ENCODE data around the gene TRMT10A. TPM values are rescaled to one million over a fixed set of nuclear protein-coding genes. Genes with fewer than 3 reads are reported as not detected.

Gene TRMT10A
- total RNA-seq, 4 donors from 2014 or later, result 6.0 to 8.1 (median 6.8) TPM; not detected in 1

DNA sequence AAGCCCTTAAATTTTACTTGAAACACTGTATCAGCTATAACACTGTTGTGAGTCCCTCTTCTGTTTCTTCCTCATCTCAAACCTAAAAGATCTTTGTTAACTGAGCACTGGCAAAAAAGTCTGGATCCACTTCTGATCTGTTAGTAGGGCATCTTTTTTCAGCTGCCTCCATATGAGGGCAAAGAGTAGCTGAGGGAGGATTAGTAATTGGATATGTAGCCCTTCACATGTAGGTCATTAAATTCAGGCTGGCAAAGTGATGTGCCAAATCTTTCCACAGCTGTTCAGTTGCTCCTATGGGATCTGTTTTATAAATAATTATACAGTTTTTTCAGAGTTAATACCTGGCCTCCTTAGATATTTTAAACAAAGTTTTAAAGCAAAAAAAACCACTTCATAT is 1.1 kb upstream of the TRMT10A start:
- DNase-seq, result no peak
- Histone ChIP-seq H3K4me3 (no peak overlapping the region), H3K27ac (peak overlapping the region in 2 of 4 donors; percentile 92 to 95), H3K4me1 (peaks cover 0 to 14% (median 4%) of the 10 kb centered on the region in 4 donors), H3K27me3 (no peaks in the 10 kb centered on the region), H3K36me3 (no peaks in the 10 kb centered on the region), H3K9me3 (no peaks in the 10 kb centered on the region)
- in situ Hi-C loops (cut with MboI; ENCODE audit: low pct_ligation_motif_present in 1 of 4, low pct_unique_long_range_greater_than_20kb in 1 of 4, low sequenced_read_pairs in 3 of 4), result loop anchor here (5.0 to 25.0 kb wide), 6 partner anchors 240 to 390 kb away; partner anchors contain the start of genes LAMTOR3 (in 3 of the 4), DNAJB14 (in 2 of the 4) and H2AZ1 (in 1 of the 4)
- TF ChIP-seq POLR2AphosphoS5 (IDR thresholded peaks at IDR 0.05) (no peak), POLR2A (IDR thresholded peaks at IDR 0.05) (no peak), EP300 (IDR thresholded peaks at IDR 0.05; ENCODE audit: low read depth) (no peak)
- TF ChIP-seq, protein P1, sequence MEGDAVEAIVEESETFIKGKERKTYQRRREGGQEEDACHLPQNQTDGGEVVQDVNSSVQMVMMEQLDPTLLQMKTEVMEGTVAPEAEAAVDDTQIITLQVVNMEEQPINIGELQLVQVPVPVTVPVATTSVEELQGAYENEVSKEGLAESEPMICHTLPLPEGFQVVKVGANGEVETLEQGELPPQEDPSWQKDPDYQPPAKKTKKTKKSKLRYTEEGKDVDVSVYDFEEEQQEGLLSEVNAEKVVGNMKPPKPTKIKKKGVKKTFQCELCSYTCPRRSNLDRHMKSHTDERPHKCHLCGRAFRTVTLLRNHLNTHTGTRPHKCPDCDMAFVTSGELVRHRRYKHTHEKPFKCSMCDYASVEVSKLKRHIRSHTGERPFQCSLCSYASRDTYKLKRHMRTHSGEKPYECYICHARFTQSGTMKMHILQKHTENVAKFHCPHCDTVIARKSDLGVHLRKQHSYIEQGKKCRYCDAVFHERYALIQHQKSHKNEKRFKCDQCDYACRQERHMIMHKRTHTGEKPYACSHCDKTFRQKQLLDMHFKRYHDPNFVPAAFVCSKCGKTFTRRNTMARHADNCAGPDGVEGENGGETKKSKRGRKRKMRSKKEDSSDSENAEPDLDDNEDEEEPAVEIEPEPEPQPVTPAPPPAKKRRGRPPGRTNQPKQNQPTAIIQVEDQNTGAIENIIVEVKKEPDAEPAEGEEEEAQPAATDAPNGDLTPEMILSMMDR (IDR thresholded peaks at IDR 0.05), result no peak
- intact Hi-C loops (cut with DNase I; ENCODE audit: low total_unique reads), result loop anchor here (5.0 to 10.0 kb wide), 4 partner anchors 240 to 382 kb away; partner anchors contain the start of genes ADH1B, DNAJB14 and LAMTOR3

GRCh38 chr4:99552872-99553271 is 11.0 kb downstream of the TRMT10A start:
- in situ Hi-C loops (cut with MboI; ENCODE audit: low pct_ligation_motif_present in 1 of 4, low pct_unique_long_range_greater_than_20kb in 1 of 4, low sequenced_read_pairs in 3 of 4), result loop anchor here in 2 of 4 donors (25.0 kb wide), 1 partner anchor 334 kb away; the partner anchor contains the start of gene LAMTOR3 (in 2 of the 2)

GRCh38 chr4:99540277-99540939 is 23.4 kb downstream of the TRMT10A start:
- Histone ChIP-seq H3K36me3 (no peaks in the 10 kb centered on the region), H3K27ac (no peak overlapping the region), H3K4me1 (no peaks in the 10 kb centered on the region), H3K9me3 (peaks cover 0 to 3% of the 10 kb centered on the region in 2 donors), H3K4me3 (no peak overlapping the region), H3K27me3 (no peaks in the 10 kb centered on the region)
- no peak for DNase-seq
- TF ChIP-seq EP300 (IDR thresholded peaks at IDR 0.05; ENCODE audit: low read depth) (no peak), POLR2A (IDR thresholded peaks at IDR 0.05) (no peak), POLR2AphosphoS5 (IDR thresholded peaks at IDR 0.05) (no peak)
- TF ChIP-seq, protein P1 (IDR thresholded peaks at IDR 0.05), result no peak
- intact Hi-C loops (cut with DNase I; ENCODE audit: low total_unique reads), result no loop called here
- in situ Hi-C loops (cut with MboI; ENCODE audit: low pct_ligation_motif_present in 1 of 4, low pct_unique_long_range_greater_than_20kb in 1 of 4, low sequenced_read_pairs in 3 of 4), result no loop called here

More at GRCh38 chr4:99552872-99553271, 11.0 kb downstream of the TRMT10A start:
- no peaks in the 10 kb centered on the region for H3K4me1 ChIP-seq
- intact Hi-C loops (cut with DNase I; ENCODE audit: low total_unique reads), result no loop called here
- TF ChIP-seq POLR2A (IDR thresholded peaks at IDR 0.05) (no peak), POLR2AphosphoS5 (IDR thresholded peaks at IDR 0.05) (no peak), EP300 (IDR thresholded peaks at IDR 0.05; ENCODE audit: low read depth) (no peak)
- TF ChIP-seq, protein P1 (IDR thresholded peaks at IDR 0.05), result no peak
- DNase-seq, result no peak
- no peaks in the 10 kb centered on the region for H3K36me3 ChIP-seq
- H3K9me3 ChIP-seq, result no peaks in the 10 kb centered on the region
- H3K27ac ChIP-seq, result no peak overlapping the region
- H3K4me3 ChIP-seq, result no peak overlapping the region
- WGBS, 2 donors (ENCODE audit: low coverage in 1 of 2), result 94 to 100% methylated on average over 2 of the region's 2 CpGs
- H3K27me3 ChIP-seq, result no peaks in the 10 kb centered on the region

- TF ChIP-seq, protein P1 (IDR thresholded peaks at IDR 0.05), result no peak
- no peak for TF ChIP-seq POLR2A (IDR thresholded peaks at IDR 0.05)
- no peak for TF ChIP-seq POLR2AphosphoS5 (IDR thresholded peaks at IDR 0.05)
- TF ChIP-seq EP300 (IDR thresholded peaks at IDR 0.05; ENCODE audit: low read depth), result no peak
- intact Hi-C loops (cut with DNase I; ENCODE audit: low total_unique reads) (no loop called here), in situ Hi-C loops (cut with MboI; ENCODE audit: low pct_ligation_motif_present in 1 of 4, low pct_unique_long_range_greater_than_20kb in 1 of 4, low sequenced_read_pairs in 3 of 4) (no loop called here)
- 66 to 82% methylated on average over 3 to 4 of the region's 4 CpGs for WGBS, 2 donors (ENCODE audit: low coverage in 1 of 2)
- H3K4me3 ChIP-seq, result no peak overlapping the region
- no peaks in the 10 kb centered on the region for H3K36me3 ChIP-seq
- H3K27me3 ChIP-seq, result no peaks in the 10 kb centered on the region
- DNase-seq, result no peak
- no peaks in the 10 kb centered on the region for H3K9me3 ChIP-seq
- H3K27ac ChIP-seq, result no peak overlapping the region
- H3K4me1 ChIP-seq, result no peaks in the 10 kb centered on the region
Measured at GRCh38 chr4:99537674-99538073, 26.2 kb downstream of the TRMT10A start.

Data from transverse colon (tissue), 4 donors.